Kidney (tissue), 14 donors: Measurements from ENCODE around the gene APH1B. TPM values are rescaled to one million over a fixed set of nuclear protein-coding genes. Genes with fewer than 3 reads are reported as not detected.

Experiments used
- DNase-seq, 5 donors: peaks; one replicate each; pipeline ENCODE4 v3.0.0-alpha.2; 2013 to 2020
- FAIRE-seq: peaks from 2 replicates; lab custom pipeline; 2012; peaks lifted over from hg19 to GRCh38; lab: Jason Lieb, UNC
- H3K27ac ChIP-seq, 2 donors: one replicate each; pipeline ENCODE4 v1.7.0; 2013; ENCODE audit warnings: low read depth in 2 of 2, low read length in 2 of 2, inconsistent platforms in 1 of 2
- H3K27me3 ChIP-seq: one replicate; pipeline ENCODE4 v1.7.1; 2013; ENCODE audit warnings: low read length, inconsistent platforms; ENCODE audit not compliant: control insufficient read depth, insufficient read depth
- H3K36me3 ChIP-seq, 3 donors: one replicate each; pipeline versions ENCODE4 v1.7.0 to v1.7.1; 2013; ENCODE audit warnings: low read length in 3 of 3, control low read depth in 1 of 3, inconsistent platforms in 1 of 3; ENCODE audit not compliant: insufficient read depth in 3 of 3, control insufficient read depth in 2 of 3
- H3K4me1 ChIP-seq, 3 donors: one replicate each; pipeline versions ENCODE4 v1.7.0 to v1.7.1; 2013; ENCODE audit warnings: low read length in 3 of 3, inconsistent platforms in 1 of 3, low read depth in 1 of 3; ENCODE audit not compliant: control insufficient read depth in 2 of 3, insufficient read depth in 2 of 3
- H3K4me3 ChIP-seq, 3 donors: one replicate each; pipeline versions ENCODE4 v1.7.0 to v1.8.1; 2013; ENCODE audit warnings: low read length in 3 of 3, control low read depth in 1 of 3, inconsistent platforms in 1 of 3
- H3K9ac ChIP-seq, 3 donors: one replicate each; pipeline versions ENCODE4 v1.7.0 to v1.7.1; 2013; ENCODE audit warnings: low read length in 3 of 3, control low read depth in 1 of 3, inconsistent platforms in 1 of 3
- H3K9me3 ChIP-seq, 3 donors: one replicate each; pipeline versions ENCODE4 v1.7.0 to v1.7.1; 2013; ENCODE audit warnings: low read length in 3 of 3, control low read depth in 1 of 3, inconsistent platforms in 1 of 3; ENCODE audit not compliant: control insufficient read depth in 2 of 3, insufficient read depth in 1 of 3
- CTCF ChIP-seq: IDR thresholded peaks from 3 replicates; pipeline ENCODE4 v1.5.1; 2012; ENCODE audit warnings: mild to moderate bottlenecking, moderate library complexity, borderline replicate concordance; ENCODE audit not compliant: insufficient read depth; ENCODE audit errors: extremely low read depth
- intact Hi-C: fragments of 100-400 bp; cut with DNase I; formaldehyde crosslinking; loops from one replicate; pipeline ENCODE4 v1.11.1; 2022
- polyA plus RNA-seq: library from polyadenylated mRNA; stranded (reverse); fragments of 350-450 nt; fragmentation: Illumina TruSeq; extraction: RNeasy Lipid Tissue Mini Kit (QIAGEN cat#74804); gene quantifications from one replicate; pipeline ENCODE4 v1.2.3, GENCODE V29; 2014; ENCODE audit warnings: low read depth, low replicate concordance; ENCODE audit not compliant: insufficient read depth
- total RNA-seq: library from RNA; stranded (reverse); fragmentation: NEBNext Ultra II Directional; extraction: Animal tissue kit (Norgen Biotek cat#: 25700); gene quantifications from one replicate; pipeline ENCODE4 v1.2.1, GENCODE V29; 2021
- donor health status: control.
- donor health status: control.
- donor health status: control.
- donor health status: control.
- donor health status: control.
- donor health status: DM: yes; HTN: yes; CAD: no.
- donor health status: Normal renal cell carcinoma (clear cell type).

Gene APH1B
- total and polyA plus RNA-seq, 2 donors from 2014 or later: 12.3 to 22.4 TPM

GRCh38 chr15:63335543-63336240 is 58.3 kb downstream of the APH1B start:
- FAIRE-seq (no peak), DNase-seq (no peak)
- Histone ChIP-seq H3K4me1 (peaks cover 0 to 5% (median 0%) of the 10 kb centered on the region in 3 donors), H3K4me3 (no peak overlapping the region), H3K27ac (no peak overlapping the region), H3K9me3 (no peaks in the 10 kb centered on the region), H3K27me3 (no peaks in the 10 kb centered on the region), H3K9ac (no peak overlapping the region), H3K36me3 (peaks cover 0 to 64% (median 14%) of the 10 kb centered on the region in 3 donors)
- TF ChIP-seq CTCF: no peak
- intact Hi-C loops: no loop called here

DNA sequence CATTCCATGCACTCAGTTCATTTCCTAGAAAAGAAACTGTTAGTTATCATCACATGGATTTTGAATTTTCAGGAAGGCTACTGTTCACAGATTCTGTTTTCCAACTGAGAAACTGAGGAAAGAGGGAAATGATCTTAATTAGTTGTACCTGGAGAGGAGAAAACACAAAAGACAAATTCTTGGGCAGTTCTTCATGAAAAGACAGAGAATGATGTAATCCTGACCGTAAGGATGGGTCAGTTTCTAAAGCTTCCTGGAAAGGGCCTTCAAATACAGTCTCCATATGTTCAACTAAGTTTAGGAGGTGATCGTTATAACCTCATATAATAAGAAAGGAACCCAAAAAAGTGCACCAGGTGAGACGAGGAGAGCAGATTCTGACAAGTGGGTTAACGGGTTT is 59.6 kb downstream of the APH1B start:
- peaks cover 0 to 65% (median 12%) of the 10 kb centered on the region in 3 donors for H3K36me3 ChIP-seq
- no peaks in the 10 kb centered on the region for H3K9me3 ChIP-seq
- no peak overlapping the region for H3K4me3 ChIP-seq
- H3K4me1 ChIP-seq: peaks cover 0 to 11% (median 0%) of the 10 kb centered on the region in 3 donors
- DNase-seq (no peak), FAIRE-seq (no peak)
- no peaks in the 10 kb centered on the region for H3K27me3 ChIP-seq
- H3K9ac ChIP-seq: no peak overlapping the region
- intact Hi-C loops: no loop called here
- no peak overlapping the region for H3K27ac ChIP-seq
- no peak for TF ChIP-seq CTCF

GRCh38 chr15:63338170-63338569 is 60.8 kb downstream of the APH1B start:
- no peak for TF ChIP-seq CTCF
- Histone ChIP-seq H3K4me1 (peaks cover 0 to 12% (median 0%) of the 10 kb centered on the region in 3 donors), H3K4me3 (no peak overlapping the region), H3K9me3 (no peaks in the 10 kb centered on the region), H3K36me3 (peaks cover 0 to 63% (median 12%) of the 10 kb centered on the region in 3 donors), H3K27me3 (no peaks in the 10 kb centered on the region), H3K27ac (no peak overlapping the region), H3K9ac (no peak overlapping the region)
- DNase-seq: peak in 1 of 5 donors; percentile 7
- FAIRE-seq: no peak
- intact Hi-C loops: no loop called here
